Immature natural killer cell (primary cell): Measurements from ENCODE around the gene THBS4. TPM values are rescaled to one million over a fixed set of nuclear protein-coding genes. Genes with fewer than 3 reads are reported as not detected.

Experiments used
- DNase-seq, 3 donors: peaks; one replicate each; pipeline ENCODE4 v3.0.0; 2022; ENCODE audit warnings: mixed read lengths in 1 of 3
- H3K27ac Mint-ChIP-seq, 6 donors: one replicate each; pipeline ENCODE4 v1.8.0; 2020; ENCODE audit warnings: mixed read lengths in 6 of 6, mild to moderate bottlenecking in 5 of 6, inconsistent platforms in 4 of 6, moderate library complexity in 3 of 6
- H3K27me3 Mint-ChIP-seq, 3 donors: one replicate each; pipeline ENCODE4 v1.8.0; 2020 to 2021; ENCODE audit warnings: low read depth in 3 of 3, mild to moderate bottlenecking in 3 of 3, mixed read lengths in 3 of 3, moderate library complexity in 3 of 3, inconsistent platforms in 1 of 3
- H3K36me3 Mint-ChIP-seq, 3 donors: one replicate each; pipeline ENCODE4 v1.8.0; 2020; ENCODE audit warnings: mixed read lengths in 3 of 3, inconsistent platforms in 2 of 3, mild to moderate bottlenecking in 2 of 3
- H3K4me1 Mint-ChIP-seq, 2 donors: one replicate each; pipeline ENCODE4 v1.8.0; 2020; ENCODE audit warnings: inconsistent platforms in 2 of 2, mild to moderate bottlenecking in 2 of 2, mixed read lengths in 2 of 2, moderate library complexity in 1 of 2
- H3K4me3 Mint-ChIP-seq, 5 donors: one replicate each; pipeline ENCODE4 v1.8.0; 2020; ENCODE audit warnings: mild to moderate bottlenecking in 5 of 5, mixed read lengths in 5 of 5, inconsistent platforms in 3 of 5, moderate library complexity in 3 of 5
- H3K9me3 Mint-ChIP-seq, 6 donors: one replicate each; pipeline ENCODE4 v1.8.0; 2020; ENCODE audit warnings: mild to moderate bottlenecking in 6 of 6, mixed read lengths in 6 of 6, inconsistent platforms in 4 of 6, moderate library complexity in 3 of 6
- polyA plus RNA-seq, 3 donors: library from polyadenylated mRNA; unstranded; fragments of 300-500 nt; fragmentation: Illumina TruSeq; gene quantifications; one replicate each; pipeline ENCODE4 v1.2.3, GENCODE V29; 2021

Gene THBS4
- polyA plus RNA-seq, 3 donors from 2014 or later, result not detected

DNA sequence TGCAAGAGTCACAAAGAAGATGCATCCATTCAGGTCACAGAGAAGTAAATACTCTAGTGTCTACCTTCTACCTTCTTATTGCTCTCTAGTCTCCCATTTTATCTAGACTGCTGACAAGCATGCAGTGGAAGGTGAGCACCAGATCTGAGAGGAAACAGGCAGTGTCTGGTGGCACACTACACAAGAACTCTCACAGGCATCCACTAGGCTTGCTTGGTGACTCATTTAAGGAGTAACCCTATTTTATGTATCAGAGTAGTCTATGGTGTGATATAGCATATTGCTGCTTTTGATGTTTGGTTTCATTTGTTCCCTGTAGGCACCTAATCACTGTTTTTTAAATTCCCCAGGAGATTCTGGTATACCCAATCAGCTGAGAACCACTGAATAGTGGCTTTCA is 1.6 kb upstream of the THBS4 start:
- no peaks in the 10 kb centered on the region for H3K9me3 Mint-ChIP-seq
- H3K4me3 Mint-ChIP-seq, result no peak overlapping the region
- H3K4me1 Mint-ChIP-seq, result no peaks in the 10 kb centered on the region
- peaks cover 14 to 25% (median 25%) of the 10 kb centered on the region in 3 donors for H3K27me3 Mint-ChIP-seq
- DNase-seq, result no peak
- no peaks in the 10 kb centered on the region for H3K36me3 Mint-ChIP-seq
- H3K27ac Mint-ChIP-seq, result no peak overlapping the region

- DNase-seq, result no peak
- H3K4me1 Mint-ChIP-seq, result no peaks in the 10 kb centered on the region
- peaks cover 14 to 25% (median 23%) of the 10 kb centered on the region in 3 donors for H3K27me3 Mint-ChIP-seq
- H3K4me3 Mint-ChIP-seq, result no peak overlapping the region
- H3K9me3 Mint-ChIP-seq, result no peaks in the 10 kb centered on the region
- H3K27ac Mint-ChIP-seq, result no peak overlapping the region
- H3K36me3 Mint-ChIP-seq, result no peaks in the 10 kb centered on the region
Measured at GRCh38 chr5:80034559-80034958, 589 bp upstream of the THBS4 start.

DNA sequence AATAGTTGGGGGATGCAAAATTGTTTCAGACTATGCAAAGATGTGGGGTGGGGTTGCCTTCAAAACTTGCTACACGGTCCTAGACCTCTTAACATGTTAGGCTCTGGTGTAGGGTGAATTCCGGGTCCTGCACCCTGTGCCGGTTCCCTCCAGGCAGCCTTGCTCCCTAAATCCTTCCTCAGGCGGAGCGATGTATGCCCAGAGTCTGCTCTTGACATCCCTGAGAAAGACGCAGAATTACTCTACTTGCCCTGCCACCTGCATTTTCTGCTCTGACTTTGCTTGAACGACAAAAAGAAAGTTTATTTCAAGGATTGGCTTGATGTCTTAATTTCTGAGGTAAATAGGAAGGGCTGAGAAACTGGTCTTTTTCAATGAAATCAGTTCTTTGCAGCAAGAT is 691 bp downstream of the THBS4 start:
- DNase-seq, result no peak
- Mint-ChIP-seq H3K4me1 (no peaks in the 10 kb centered on the region), H3K27me3 (peaks cover 18 to 26% (median 23%) of the 10 kb centered on the region in 3 donors), H3K4me3 (no peak overlapping the region), H3K36me3 (no peaks in the 10 kb centered on the region), H3K9me3 (no peaks in the 10 kb centered on the region), H3K27ac (no peak overlapping the region)

GRCh38 chr5:80036615-80037014 is 1.5 kb downstream of the THBS4 start:
- DNase-seq, result no peak
- Mint-ChIP-seq H3K4me3 (no peak overlapping the region), H3K27ac (no peak overlapping the region), H3K4me1 (no peaks in the 10 kb centered on the region), H3K27me3 (peaks cover 18 to 22% (median 20%) of the 10 kb centered on the region in 3 donors), H3K9me3 (no peaks in the 10 kb centered on the region), H3K36me3 (no peaks in the 10 kb centered on the region)

GRCh38 chr5:80037366-80037765 is 2.2 kb downstream of the THBS4 start:
- no peak overlapping the region for H3K27ac Mint-ChIP-seq

DNA sequence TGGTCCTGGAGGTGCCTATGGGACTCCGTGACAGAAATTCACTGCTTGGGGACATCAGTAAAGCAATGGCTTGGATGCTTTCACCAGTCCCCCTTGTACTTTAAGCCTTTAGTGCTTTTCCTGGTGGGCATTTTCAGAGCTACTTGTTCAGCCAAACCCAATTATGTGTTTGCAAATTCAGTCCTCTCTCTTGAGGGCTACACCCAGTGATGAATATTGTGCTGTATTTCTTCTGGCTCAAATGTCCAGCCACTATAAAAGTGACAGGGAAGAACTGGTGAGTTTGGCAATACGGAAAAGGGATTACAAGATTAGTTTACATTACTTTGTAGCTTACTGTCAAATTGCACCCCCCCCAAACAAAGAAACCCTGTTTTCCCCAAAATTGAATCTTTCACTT is 4.5 kb downstream of the THBS4 start:
- Mint-ChIP-seq H3K4me3 (no peak overlapping the region), H3K27ac (no peak overlapping the region), H3K27me3 (peaks cover 8 to 16% (median 16%) of the 10 kb centered on the region in 3 donors)

More at GRCh38 chr5:80037366-80037765, 2.2 kb downstream of the THBS4 start:
- DNase-seq, result no peak
- Mint-ChIP-seq H3K4me3 (no peak overlapping the region), H3K27me3 (peaks cover 15 to 22% (median 20%) of the 10 kb centered on the region in 3 donors), H3K9me3 (no peaks in the 10 kb centered on the region), H3K4me1 (no peaks in the 10 kb centered on the region), H3K36me3 (no peaks in the 10 kb centered on the region)

GRCh38 chr5:80041527-80041926 is 6.4 kb downstream of the THBS4 start:
- Mint-ChIP-seq H3K27me3 (peaks cover 3 to 16% (median 9%) of the 10 kb centered on the region in 3 donors), H3K36me3 (no peaks in the 10 kb centered on the region), H3K4me3 (no peak overlapping the region), H3K27ac (no peak overlapping the region), H3K4me1 (no peaks in the 10 kb centered on the region), H3K9me3 (no peaks in the 10 kb centered on the region)
- DNase-seq, result no peak

More for the DNA sequence above, 4.5 kb downstream of the THBS4 start:
- Mint-ChIP-seq H3K4me1 (no peaks in the 10 kb centered on the region), H3K9me3 (no peaks in the 10 kb centered on the region), H3K36me3 (no peaks in the 10 kb centered on the region)
- no peak for DNase-seq

GRCh38 chr5:80042330-80042729 is 7.2 kb downstream of the THBS4 start:
- Mint-ChIP-seq H3K27me3 (peaks cover 3 to 15% (median 8%) of the 10 kb centered on the region in 3 donors), H3K27ac (no peak overlapping the region), H3K4me3 (no peak overlapping the region), H3K36me3 (no peaks in the 10 kb centered on the region), H3K4me1 (no peaks in the 10 kb centered on the region), H3K9me3 (no peaks in the 10 kb centered on the region)
- no peak for DNase-seq

DNA sequence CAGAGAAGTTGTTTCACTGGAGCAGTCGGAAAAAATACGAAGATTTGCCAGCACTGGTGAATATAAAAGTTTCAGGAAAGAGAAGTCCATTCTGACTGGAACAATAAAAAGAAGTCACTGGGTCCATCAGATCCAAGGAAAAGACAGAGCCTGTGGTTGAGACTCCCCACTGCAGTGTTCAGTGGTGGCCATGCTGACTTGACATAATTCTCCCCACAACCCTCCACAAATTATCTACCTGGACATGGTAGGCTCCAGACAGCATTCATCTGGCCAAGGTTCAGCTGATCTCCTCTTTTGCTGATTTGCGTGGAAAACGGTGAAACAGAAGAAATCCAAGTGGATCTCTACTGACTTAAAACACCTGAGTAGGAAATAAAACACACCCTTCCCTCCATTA is 8.0 kb downstream of the THBS4 start:
- H3K27me3 Mint-ChIP-seq, result peaks cover 3 to 13% (median 6%) of the 10 kb centered on the region in 3 donors

GRCh38 chr5:80048084-80048780 is 13.1 kb downstream of the THBS4 start:
- no peaks in the 10 kb centered on the region for H3K4me1 Mint-ChIP-seq
- no peak for DNase-seq
- no peaks in the 10 kb centered on the region for H3K36me3 Mint-ChIP-seq
- H3K4me3 Mint-ChIP-seq, result no peak overlapping the region
- H3K9me3 Mint-ChIP-seq, result peaks cover 0 to 2% (median 0%) of the 10 kb centered on the region in 6 donors
- peaks cover 4 to 15% (median 8%) of the 10 kb centered on the region in 3 donors for H3K27me3 Mint-ChIP-seq
- H3K27ac Mint-ChIP-seq, result no peak overlapping the region

More for the DNA sequence above, 8.0 kb downstream of the THBS4 start:
- no peak for DNase-seq
- no peak overlapping the region for H3K27ac Mint-ChIP-seq
- no peaks in the 10 kb centered on the region for H3K4me1 Mint-ChIP-seq
- H3K4me3 Mint-ChIP-seq, result no peak overlapping the region
- no peaks in the 10 kb centered on the region for H3K9me3 Mint-ChIP-seq
- no peaks in the 10 kb centered on the region for H3K36me3 Mint-ChIP-seq

DNA sequence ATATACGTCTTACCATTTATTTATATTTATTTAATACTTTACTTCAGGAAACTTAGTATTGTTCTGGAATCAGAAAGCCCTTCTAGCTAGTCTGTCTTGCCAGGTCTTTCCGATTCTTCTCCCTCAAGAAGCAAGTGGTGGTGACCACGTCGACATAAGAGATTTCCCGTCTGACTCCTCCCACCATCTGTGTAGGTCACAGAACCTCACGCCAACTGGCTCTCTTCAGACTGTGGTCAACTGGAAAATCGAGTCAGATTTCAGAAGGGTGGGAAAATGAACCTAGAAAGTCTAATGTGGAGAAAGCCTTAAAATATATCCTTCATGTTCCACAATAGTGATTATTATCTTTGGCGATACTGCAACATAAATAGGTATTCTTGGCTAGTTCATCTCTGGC is 17.3 kb downstream of the THBS4 start:
- no peak overlapping the region for H3K4me3 Mint-ChIP-seq
- no peak for DNase-seq
- peaks cover 0 to 9% (median 7%) of the 10 kb centered on the region in 3 donors for H3K27me3 Mint-ChIP-seq
- H3K9me3 Mint-ChIP-seq, result peaks cover 0 to 2% (median 0%) of the 10 kb centered on the region in 6 donors
- no peaks in the 10 kb centered on the region for H3K4me1 Mint-ChIP-seq
- no peaks in the 10 kb centered on the region for H3K36me3 Mint-ChIP-seq
- H3K27ac Mint-ChIP-seq, result no peak overlapping the region

DNA sequence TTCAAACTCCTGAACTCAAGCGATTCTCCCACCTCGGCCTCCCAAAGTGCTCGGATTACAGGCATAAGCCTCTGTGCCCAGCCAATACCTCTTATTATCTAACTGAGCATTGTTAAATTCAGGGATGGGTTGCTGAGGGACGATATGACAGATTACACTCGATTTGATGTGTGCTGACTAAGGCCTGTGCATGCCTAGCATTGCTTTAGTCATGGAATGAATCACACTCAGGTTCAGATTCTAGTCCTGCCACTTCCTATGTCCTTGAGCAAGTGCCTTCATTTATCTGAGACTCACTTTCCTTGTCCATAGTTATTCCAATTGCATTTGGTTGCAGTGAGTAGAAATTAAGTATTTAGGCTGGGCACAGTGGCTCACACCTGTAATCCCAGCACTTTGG is 19.5 kb downstream of the THBS4 start:
- peaks cover 3 to 7% (median 5%) of the 10 kb centered on the region in 3 donors for H3K27me3 Mint-ChIP-seq
- no peak for DNase-seq
- no peak overlapping the region for H3K4me3 Mint-ChIP-seq
- H3K27ac Mint-ChIP-seq, result no peak overlapping the region
- H3K4me1 Mint-ChIP-seq, result no peaks in the 10 kb centered on the region
- no peaks in the 10 kb centered on the region for H3K36me3 Mint-ChIP-seq
- peaks cover 0 to 2% (median 0%) of the 10 kb centered on the region in 6 donors for H3K9me3 Mint-ChIP-seq

- Mint-ChIP-seq H3K4me1 (no peaks in the 10 kb centered on the region), H3K36me3 (no peaks in the 10 kb centered on the region), H3K27me3 (peaks cover 3 to 4% (median 4%) of the 10 kb centered on the region in 3 donors), H3K9me3 (peaks cover 0 to 5% (median 0%) of the 10 kb centered on the region in 6 donors), H3K27ac (no peak overlapping the region), H3K4me3 (no peak overlapping the region)
- DNase-seq, result no peak
Measured at GRCh38 chr5:80055491-80056170, 20.5 kb downstream of the THBS4 start.

DNA sequence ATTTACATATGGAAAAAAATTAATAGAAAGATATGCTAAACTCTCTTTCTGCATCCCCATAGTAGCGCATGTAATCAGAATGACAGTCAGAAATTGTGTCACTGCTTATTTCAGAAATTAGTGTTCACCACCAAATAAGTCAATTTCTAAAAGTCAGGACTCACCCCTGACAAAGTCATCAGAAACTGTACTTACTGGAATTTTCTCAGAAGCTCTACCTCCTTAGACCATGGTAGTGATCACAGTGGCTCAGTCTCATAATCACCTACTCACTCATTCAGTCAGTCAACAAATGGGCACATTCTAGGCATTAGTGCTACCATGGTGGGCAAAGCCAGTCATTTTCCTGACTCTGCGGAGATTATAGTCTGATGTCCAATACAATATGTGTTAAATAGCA is 22.0 kb downstream of the THBS4 start:
- Mint-ChIP-seq H3K27ac (no peak overlapping the region), H3K4me3 (no peak overlapping the region), H3K36me3 (no peaks in the 10 kb centered on the region), H3K27me3 (peaks cover 0 to 4% (median 3%) of the 10 kb centered on the region in 3 donors), H3K9me3 (peaks cover 0 to 4% (median 0%) of the 10 kb centered on the region in 6 donors), H3K4me1 (no peaks in the 10 kb centered on the region)
- DNase-seq, result no peak
